Stimulated activated CD8-positive, alpha-beta memory T cell treated with anti-CD3 and anti-CD28 coated beads, Interleukin-7, amount 100 ng/mL, for 1 hour (primary cell): Measurements from ENCODE around the gene ANKS1B.
"Not testable (repeated sequence)": the region's sequence is repeated elsewhere in the genome, so short reads cannot be mapped to it uniquely, and the experiment has no call there.

ENCODE experiments used
- DNase-seq, 2 donors: peaks; one replicate each; pipeline ENCODE4 v3.0.0-alpha.2; 2020; ENCODE audit warnings: low read depth in 2 of 2

ANKS1B gene

DNA sequence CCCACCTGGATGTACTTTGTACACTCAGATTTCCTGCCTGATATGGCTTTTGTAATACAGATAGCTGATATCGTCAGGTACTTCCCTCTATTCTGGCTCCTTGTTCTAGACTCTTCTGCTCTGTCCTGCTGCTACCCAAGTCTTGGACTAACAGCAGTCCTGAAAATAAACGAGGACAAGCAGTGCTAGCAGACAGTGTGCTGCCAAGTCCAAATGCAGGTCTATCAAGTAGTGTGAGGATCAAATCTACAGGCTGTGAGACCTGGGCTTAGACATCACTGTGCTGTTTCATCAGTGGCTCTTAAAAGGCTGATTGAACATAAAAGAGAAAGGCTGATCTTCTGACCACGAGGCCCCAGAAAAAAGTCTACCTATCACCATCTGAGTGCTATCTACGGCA lies 921.6 kb downstream of the ANKS1B start:
- no peak for DNase-seq

GRCh38 chr12:99059824-99060511 lies 924.8 kb downstream of the ANKS1B start:
- DNase-seq, result no peak

DNA sequence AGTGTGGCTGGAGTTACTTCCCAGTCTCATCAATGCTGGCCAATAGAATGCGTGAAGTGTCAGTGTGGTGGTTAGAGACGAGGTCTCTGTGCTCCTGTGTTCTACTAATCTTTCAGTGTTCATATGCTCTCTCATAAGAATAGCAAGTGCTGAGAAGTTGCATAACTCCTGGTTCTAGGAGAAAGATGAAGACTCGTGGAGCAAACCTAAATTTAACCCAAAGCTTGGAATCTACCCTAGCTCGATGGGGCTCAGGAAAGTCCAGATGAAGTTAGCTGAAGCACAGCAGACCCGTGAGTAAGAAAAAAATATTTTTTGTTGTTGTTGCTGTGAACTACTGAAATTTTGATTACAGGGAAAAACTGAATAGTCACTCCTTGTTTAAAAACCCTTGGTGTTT lies 927.1 kb downstream of the ANKS1B start:
- DNase-seq, result no peak

GRCh38 chr12:99056186-99056585 lies 928.5 kb downstream of the ANKS1B start:
- DNase-seq, result no peak

DNA sequence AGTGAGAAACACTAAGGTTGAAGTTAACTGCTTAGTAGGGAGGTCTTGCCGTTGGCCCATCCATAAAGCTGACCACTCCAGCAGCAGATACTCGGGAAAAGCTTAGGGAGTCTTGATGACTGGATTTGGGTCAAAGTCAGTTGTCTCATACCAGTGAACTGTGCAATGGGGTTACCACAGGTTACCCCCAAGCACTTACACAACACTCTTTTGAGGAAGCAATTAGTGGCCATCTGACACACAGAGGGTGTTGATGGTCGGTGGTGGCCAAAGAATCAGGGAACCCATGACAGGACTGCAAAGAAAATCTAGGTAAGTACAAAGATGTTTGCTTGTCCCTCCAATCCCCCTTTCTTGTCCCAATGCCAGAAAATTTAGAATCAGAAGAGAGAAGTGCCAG lies 929.4 kb downstream of the ANKS1B start:
- DNase-seq, result no peak

DNA sequence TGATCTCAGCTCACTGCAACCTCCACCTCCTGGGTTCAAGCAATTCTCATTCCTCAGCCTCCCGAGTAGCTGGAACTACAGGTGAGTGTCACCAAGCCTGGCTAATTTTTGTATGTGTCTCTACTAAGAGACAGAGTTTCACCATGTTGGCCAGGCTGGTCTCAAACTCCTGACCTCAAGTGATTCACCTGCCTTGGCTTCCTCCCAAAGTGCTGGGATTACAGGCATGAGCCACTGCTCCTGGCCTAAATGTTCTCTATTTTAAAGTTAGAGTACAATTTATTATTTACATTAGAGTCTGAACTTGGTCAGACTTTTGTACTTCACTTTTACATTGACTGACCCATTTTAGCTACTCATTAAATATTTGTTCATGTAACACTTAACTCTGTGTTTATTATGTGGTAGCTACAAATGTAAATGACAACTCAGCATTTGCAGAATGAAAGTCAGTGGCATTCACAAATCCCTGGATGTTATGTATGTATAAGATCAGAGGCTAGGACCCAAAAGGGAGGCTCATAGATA lies 930.1 kb downstream of the ANKS1B start:
- no peak for DNase-seq

DNA sequence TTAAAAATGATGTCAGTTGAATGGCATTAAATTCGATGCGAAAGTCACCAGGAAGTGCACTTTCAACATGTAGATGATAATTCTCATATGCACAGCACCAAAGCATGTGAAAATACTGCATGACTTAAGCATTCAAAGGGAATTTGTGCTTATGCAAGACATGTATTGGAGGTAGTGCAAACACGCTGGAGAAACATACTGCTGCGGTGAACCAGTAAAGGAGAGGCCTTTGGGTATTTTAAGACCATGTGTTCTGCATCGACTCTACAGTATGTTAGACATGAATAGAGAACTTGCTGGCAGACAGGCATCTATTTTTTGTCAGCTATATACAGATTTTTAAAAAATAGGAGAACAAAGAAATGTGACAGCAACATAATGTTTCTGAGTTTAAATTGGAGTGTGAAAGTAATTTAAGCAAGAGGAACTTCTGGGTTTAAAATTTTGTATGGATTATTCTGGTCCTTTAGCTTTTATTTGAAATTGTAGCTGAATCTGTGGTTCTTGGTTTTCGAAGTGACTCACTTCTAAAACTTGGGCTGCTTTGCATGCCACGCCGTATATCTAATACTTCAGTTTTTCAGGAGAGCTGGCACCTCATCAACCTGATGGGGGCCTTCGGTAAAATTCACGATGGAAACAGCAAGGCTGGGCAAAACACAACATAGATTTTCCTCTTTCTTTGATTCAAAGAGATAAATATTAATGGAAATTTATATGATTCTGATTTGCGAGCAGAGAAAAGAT lies 930.9 kb downstream of the ANKS1B start:
- no peak for DNase-seq

DNA sequence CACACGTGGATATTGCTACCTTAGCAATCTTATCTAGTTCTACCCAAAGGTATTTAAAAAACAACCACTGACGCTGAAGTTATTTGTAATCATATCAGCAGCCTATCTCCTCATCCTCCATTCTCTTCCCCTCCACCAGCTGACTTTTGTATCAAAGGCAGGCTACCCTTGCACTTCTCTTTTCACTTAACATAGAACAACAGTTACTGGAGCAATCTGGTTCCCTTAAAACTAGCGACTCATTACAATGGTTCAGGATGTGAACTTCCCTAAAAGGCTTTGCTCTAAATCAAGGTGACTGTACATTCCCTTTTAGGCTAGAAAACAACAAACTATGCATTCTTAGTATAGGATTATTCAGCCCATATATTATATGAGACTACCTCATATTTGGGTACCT lies 935.0 kb downstream of the ANKS1B start:
- no peak for DNase-seq

DNA sequence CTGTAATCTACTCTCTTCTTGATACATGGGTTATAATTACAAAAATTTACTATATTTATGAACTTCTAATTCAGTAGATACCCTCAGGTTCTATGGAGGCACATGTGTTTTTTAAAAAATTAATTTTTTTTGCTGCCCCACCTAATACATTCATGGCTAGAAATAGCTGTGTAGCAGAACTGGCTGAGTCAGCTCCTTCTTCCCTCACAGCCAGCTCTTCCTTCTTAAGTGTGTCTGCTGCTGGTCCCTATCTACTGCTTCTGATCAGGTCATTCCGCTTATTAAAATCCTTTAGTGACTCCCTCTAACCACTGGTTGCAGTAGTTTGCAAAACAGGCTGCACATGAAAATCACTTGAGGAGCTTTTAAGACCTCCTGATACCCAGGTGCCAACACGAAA lies 939.6 kb downstream of the ANKS1B start:
- no peak for DNase-seq

DNA sequence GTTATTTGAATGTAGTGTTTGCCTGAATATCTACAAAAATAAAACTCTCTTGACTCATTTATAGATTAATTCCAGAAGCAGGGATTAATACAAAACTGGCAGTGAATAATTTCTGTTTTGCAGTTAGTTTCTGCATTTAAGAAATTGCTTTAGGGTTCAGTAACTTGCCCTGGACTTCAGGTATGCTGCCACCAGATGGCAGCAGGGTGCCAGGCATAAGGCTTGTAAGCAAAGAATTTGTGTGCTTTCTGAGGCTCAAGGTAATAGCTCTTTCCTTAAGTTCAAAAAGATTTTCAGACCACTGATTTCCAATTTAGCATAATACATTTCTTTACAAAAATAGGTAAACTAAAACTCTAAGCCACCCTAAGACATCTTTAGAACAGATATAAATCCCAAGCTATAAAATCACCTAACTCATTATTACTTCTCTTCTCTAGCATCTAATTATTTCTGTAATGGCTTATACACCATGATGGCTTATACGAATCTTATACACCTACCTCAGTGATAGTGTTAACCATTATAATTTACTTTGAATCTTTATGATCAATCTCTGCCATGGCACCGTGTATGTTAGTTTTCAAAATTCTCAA lies 941.3 kb downstream of the ANKS1B start:
- DNase-seq, result no peak

DNA sequence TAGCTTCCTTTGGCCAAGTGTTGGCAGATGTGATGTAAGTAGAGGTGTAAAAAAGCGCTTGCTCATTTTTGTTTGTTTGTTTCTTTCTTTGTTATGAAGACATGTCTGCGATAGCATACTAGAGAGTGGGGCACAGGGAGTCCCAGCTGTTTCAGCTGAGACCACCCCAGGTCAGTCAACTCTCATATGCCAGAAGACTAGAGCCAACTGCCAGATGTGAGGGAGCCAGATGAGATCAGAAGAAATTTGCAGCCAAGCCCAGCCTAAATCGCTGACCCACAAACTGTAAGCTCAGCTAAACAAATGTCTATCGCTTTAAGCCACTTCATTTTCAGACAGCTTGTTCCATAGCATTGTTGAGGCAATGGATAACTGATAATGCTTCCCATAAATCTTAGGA lies 942.5 kb downstream of the ANKS1B start:
- no peak for DNase-seq

DNA sequence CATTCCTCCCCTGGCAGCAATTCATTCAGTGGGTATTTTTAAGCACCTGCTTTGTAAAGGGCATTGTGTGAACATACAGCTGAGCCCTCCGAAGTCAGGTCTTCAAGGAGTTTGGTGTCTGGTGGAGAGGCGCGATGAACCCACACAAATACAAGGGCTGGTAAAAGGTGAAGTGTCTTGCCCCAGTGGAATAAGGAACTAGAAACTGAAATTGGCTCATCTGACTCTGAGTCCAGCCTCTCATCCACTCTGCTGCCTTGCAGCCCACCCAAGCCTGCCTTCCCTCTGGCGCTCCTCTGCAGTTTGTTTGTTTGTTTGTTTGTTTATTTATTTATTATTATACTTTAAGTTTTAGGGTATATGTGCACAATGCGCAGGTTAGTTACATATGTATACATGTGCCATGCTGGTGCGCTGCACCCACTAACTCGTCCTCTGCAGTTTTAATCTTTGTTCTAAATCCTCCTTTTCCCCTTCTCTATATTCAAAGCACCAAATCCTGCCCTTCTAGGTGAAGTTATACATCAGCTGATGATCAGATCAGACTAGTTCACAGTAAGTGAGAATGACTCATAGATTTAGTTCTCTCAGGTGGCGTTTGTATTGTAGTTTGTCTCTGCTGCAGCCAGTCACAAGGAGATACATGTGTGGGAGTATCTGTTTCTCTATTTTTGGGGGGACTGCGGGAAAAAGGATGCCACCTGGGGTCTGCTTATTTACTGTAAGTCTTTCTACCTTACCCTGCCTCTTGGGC lies 945.2 kb downstream of the ANKS1B start:
- no peak for DNase-seq

- no peak for DNase-seq
These were observed 948.2 kb downstream of the ANKS1B start for GRCh38 chr12:99036566-99036965.

DNA sequence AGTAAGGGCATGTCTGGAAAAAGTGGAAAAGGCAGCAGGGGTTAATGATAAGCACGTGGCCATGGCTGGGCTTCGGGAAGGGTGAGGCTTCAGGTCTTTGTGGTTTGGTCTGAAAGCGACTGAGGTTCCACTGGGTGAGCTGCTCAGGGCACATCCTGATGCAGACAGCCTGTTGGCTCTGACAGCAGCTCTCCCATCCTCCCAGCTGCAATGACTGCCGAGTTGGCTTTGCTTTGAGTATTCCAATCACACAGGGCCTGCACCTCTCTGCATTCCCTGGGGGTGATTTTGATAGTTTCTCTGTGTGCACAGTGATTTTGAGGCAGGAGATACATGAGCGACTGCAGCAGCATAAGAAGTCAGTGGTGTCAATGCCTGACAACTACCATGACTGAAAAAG lies 948.9 kb downstream of the ANKS1B start:
- no peak for DNase-seq

DNA sequence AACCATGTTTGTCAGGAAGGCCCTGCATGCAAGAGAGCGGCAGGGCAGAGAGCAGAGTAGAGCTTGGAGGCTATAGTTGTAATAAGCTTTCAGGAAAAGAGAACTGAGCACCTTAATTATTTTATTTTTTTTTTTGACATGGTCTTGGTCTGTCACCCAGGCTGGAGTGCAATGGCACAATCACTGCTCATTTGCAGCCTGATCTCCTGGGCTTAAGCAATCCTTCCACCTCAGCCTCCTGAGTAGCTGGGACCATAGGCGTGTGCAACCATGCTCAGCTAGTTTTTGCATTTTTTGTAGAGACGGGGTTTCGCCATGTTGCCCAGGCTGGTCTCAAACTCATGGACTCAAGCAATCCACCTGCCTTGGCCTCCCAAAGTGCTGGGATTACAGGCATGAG lies 950.5 kb downstream of the ANKS1B start:
- not testable (repeated sequence) for DNase-seq

DNA sequence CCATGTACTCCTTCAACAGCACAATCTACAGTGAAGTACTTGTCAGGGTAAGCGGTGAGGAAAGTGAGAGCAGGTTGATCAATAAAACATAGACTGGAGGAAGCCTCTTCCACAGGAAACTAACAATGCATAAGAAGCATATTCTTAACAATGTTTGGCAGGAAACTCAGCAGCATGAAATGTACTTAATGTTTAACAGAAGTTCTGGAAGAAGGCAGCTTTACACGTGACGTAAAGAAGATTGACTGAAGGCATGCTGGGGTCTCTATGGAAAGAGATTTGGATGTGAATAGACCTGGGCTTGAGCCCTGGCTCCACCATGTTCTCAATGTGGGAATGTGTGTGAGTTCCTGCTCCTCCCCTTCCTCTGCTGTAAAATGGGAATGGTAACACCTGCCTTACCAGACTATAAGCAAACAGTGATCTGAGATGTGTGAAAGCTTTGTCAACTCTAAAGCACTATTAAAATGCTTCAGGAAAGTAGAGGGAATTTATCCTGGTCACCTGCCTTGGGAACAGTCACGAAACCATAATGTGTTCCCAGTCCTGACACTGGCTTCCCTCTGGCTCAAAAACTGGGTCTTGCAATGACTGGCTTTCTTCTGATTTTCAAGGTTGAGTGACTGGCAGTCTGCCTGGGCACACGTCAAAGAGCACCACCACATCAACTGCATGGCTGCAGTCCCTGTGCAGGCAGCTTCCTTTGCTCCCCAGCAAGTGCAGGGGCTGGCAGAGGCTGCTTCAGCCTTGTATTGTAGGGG lies 955.0 kb downstream of the ANKS1B start:
- DNase-seq, result no peak

GRCh38 chr12:99027461-99027860 lies 957.3 kb downstream of the ANKS1B start:
- no peak for DNase-seq

DNA sequence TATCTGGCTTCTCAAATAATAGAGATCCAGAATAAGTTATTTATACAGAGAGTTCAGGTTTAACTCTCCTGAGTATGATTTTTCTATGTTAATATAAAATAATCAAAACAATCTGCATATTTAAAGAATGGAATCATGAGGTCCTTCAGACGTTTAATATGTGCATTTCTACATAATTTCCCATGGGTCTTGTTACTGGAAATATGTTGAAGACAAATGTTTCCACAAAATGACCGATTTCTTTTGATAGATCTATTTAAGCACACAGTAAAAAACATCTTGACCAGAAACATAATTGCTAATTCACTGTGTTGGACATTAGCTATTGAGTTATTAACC lies 957.7 kb downstream of the ANKS1B start:
- DNase-seq, result no peak

DNA sequence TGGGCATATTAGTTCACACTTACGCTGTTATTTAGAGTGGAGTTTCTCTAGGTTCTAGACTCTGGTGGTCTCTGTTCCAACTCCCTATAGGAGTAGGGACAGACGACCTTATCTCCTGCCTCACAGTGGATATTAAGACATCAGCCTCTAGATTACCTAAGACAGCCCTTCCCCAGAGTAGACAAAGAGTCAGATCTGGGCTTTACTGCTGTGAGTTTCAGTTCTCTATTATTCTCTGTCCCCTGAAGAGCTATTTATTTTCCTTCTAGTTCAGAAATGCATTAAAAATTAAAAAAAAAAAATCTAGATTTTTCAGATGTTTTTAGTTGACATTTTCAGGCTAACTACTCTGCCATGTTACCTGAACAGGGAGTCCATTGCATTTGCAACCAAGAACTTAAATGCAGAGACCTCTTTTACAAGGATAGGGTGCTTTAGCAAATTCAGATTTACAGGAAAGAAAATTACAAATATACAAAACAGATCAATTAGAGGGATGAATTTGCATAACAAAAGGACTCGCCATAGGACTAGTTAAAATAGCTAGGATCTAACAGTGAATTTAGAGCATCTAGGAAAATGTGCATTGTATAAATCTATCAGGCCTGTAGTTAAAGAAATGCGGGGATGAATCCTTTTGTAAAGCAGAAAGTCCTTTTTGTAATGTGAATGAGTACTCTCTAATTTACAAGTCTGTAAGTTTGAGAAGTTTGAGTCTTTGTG lies 958.2 kb downstream of the ANKS1B start:
- DNase-seq, result no peak

DNA sequence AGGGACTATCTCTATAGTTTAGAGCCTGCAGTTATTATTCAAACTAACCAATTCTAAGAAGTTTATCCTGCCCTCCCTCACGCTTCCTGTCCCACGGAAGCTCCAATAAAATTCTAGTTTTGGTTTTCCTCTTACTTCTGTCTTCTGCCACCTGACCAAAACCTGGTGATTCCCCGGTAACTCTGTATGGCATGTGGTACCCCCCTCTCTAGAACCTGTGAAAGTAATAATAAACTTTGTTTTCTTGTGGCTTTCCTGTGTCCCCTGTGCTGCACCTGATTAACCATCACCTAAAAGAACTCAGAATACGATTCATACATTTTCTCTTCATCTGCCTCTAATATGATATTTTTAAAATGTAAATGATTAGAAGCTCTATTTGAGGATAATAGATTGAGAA lies 959.9 kb downstream of the ANKS1B start:
- DNase-seq, result no peak

DNA sequence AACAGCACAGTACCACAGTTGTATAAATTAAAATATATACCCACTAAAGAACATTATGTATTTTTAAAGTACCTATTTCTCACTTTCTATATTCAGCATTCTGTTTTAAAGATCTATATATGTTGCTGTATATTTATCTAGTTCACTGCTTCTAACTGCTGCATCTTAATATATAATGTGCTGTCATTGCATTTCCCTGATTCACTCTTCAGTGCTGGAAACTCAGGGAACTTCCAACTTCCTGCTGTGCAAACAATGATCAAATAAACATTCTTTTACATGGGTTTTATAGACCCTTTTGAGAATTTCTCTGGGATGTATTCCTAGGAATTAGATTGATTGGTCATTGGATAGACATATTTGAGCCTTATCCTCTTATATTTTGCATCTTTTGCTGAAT lies 960.5 kb downstream of the ANKS1B start:
- DNase-seq, result no peak
